Measurements from ENCODE around the gene OCIAD2.

DNA sequence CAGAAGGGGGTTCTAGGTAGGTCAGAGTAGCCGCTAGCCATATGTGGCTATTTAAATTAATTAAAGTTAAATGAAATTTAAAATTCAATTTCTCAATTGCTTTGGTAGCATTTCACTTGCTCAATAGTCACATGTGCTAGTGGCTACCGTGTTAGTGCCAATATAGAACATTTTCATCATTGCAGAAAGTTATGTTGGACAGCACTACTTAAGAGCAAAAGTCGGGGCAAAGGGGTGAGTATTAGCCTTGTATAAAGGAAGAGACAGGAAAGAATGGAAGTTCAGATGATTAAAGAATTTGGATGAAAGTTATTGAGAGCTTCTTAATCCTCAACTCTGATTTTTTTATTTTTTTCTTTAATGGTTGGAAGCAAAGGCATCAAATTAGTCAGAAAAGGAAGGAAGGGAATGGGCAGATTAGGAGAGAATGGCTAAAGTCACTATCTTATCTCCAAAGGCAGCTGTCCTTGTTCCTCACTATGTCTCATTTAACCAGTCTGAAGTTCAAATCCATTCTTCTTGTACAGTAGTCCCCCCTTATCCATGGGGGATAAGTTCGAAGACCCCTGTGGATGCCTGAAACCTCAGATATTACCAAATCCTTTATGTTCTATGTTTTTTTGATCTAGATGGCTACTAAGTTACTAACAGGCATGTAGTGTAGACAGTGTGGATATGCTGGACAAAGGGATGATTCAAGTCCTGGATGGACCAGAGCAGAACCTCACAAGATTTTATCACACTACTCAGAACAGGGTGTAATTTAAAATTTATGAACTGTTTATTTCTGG lies 52.8 kb downstream of the OCIAD2 start:
- TF ChIP-seq POLR2A (IDR thresholded peaks at IDR 0.05) = no peak
- TF ChIP-seq, protein P1, sequence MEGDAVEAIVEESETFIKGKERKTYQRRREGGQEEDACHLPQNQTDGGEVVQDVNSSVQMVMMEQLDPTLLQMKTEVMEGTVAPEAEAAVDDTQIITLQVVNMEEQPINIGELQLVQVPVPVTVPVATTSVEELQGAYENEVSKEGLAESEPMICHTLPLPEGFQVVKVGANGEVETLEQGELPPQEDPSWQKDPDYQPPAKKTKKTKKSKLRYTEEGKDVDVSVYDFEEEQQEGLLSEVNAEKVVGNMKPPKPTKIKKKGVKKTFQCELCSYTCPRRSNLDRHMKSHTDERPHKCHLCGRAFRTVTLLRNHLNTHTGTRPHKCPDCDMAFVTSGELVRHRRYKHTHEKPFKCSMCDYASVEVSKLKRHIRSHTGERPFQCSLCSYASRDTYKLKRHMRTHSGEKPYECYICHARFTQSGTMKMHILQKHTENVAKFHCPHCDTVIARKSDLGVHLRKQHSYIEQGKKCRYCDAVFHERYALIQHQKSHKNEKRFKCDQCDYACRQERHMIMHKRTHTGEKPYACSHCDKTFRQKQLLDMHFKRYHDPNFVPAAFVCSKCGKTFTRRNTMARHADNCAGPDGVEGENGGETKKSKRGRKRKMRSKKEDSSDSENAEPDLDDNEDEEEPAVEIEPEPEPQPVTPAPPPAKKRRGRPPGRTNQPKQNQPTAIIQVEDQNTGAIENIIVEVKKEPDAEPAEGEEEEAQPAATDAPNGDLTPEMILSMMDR (IDR thresholded peaks at IDR 0.05) = no peak

All from vagina (tissue), 2 donors.